NT2/D1 (cell line): ENCODE measurements around the gene KIF6.
"Not testable (repeated sequence)": the region's sequence is repeated elsewhere in the genome, so short reads cannot be mapped to it uniquely, and the experiment has no call there.

Source experiments
- DNase-seq: peaks from one replicate; pipeline ENCODE4 v3.0.0-alpha.2; 2011; ENCODE audit warnings: low read depth, low spot score
- H3K27me3 ChIP-seq: 2 replicates; pipeline ENCODE4 v1.6.0; 2011; ENCODE audit warnings: mild to moderate bottlenecking; ENCODE audit not compliant: insufficient read length, insufficient read depth
- H3K36me3 ChIP-seq: 2 replicates; pipeline ENCODE4 v1.6.1; 2011; ENCODE audit warnings: mild to moderate bottlenecking, low read length, mixed read lengths; ENCODE audit not compliant: insufficient read depth, insufficient read length
- H3K4me1 ChIP-seq: 2 replicates; pipeline ENCODE4 v1.5.1; 2011; ENCODE audit not compliant: insufficient read depth, insufficient read length
- H3K4me3 ChIP-seq: 2 replicates; pipeline ENCODE4 v1.5.1; 2011; ENCODE audit warnings: low read depth; ENCODE audit not compliant: insufficient read length
- H3K9ac ChIP-seq: 2 replicates; pipeline ENCODE4 v1.6.0; 2011; ENCODE audit warnings: low read depth; ENCODE audit not compliant: insufficient read length
- H3K9me3 ChIP-seq: 2 replicates; pipeline ENCODE4 v1.5.1; 2011; ENCODE audit warnings: mild to moderate bottlenecking, low read length; ENCODE audit not compliant: insufficient read depth
- SUZ12 ChIP-seq: IDR thresholded peaks from 2 replicates; pipeline ENCODE4 v1.6.1; 2011; ENCODE audit not compliant: insufficient read length, insufficient read depth; ENCODE audit errors: extremely low read depth
- YY1 ChIP-seq: IDR thresholded peaks from 2 replicates; pipeline ENCODE4 v1.6.1; 2011; ENCODE audit not compliant: insufficient read length, insufficient read depth
- ZNF274 ChIP-seq: IDR thresholded peaks from 2 replicates; pipeline ENCODE4 v1.6.1; 2011; ENCODE audit warnings: mild to moderate bottlenecking, low read depth, low read length

The KIF6 gene

GRCh38 chr6:39688494-39688893 lies 36.7 kb downstream of the KIF6 start:
- no peak overlapping the region for H3K9ac ChIP-seq
- no peak overlapping the region for H3K4me3 ChIP-seq
- no peaks in the 10 kb centered on the region for H3K4me1 ChIP-seq
- TF ChIP-seq ZNF274, result no peak
- no peaks in the 10 kb centered on the region for H3K27me3 ChIP-seq
- H3K9me3 ChIP-seq, result no peaks in the 10 kb centered on the region
- no peaks in the 10 kb centered on the region for H3K36me3 ChIP-seq
- DNase-seq, result no peak

GRCh38 chr6:39686976-39687375 lies 38.2 kb downstream of the KIF6 start:
- H3K4me3 ChIP-seq, result no peak overlapping the region
- H3K36me3 ChIP-seq, result no peaks in the 10 kb centered on the region
- no peaks in the 10 kb centered on the region for H3K27me3 ChIP-seq
- TF ChIP-seq SUZ12, result no peak
- H3K4me1 ChIP-seq, result no peaks in the 10 kb centered on the region
- H3K9me3 ChIP-seq, result no peaks in the 10 kb centered on the region
- DNase-seq, result no peak
- H3K9ac ChIP-seq, result no peak overlapping the region

GRCh38 chr6:39685938-39686337 lies 39.3 kb downstream of the KIF6 start:
- Histone ChIP-seq H3K27me3 (no peaks in the 10 kb centered on the region), H3K9me3 (no peaks in the 10 kb centered on the region), H3K36me3 (no peaks in the 10 kb centered on the region), H3K9ac (no peak overlapping the region), H3K4me1 (no peaks in the 10 kb centered on the region), H3K4me3 (no peak overlapping the region)
- DNase-seq, result no peak
- no peak for TF ChIP-seq ZNF274
- TF ChIP-seq YY1, result no peak
- TF ChIP-seq SUZ12, result no peak

GRCh38 chr6:39685489-39685826 lies 39.8 kb downstream of the KIF6 start:
- H3K4me1 ChIP-seq, result no peaks in the 10 kb centered on the region
- DNase-seq, result no peak
- H3K27me3 ChIP-seq, result no peaks in the 10 kb centered on the region
- H3K9ac ChIP-seq, result no peak overlapping the region
- TF ChIP-seq ZNF274 (no peak), SUZ12 (no peak), YY1 (no peak)
- H3K9me3 ChIP-seq, result no peaks in the 10 kb centered on the region
- no peak overlapping the region for H3K4me3 ChIP-seq
- H3K36me3 ChIP-seq, result no peaks in the 10 kb centered on the region

GRCh38 chr6:39684790-39685488 lies 40.3 kb downstream of the KIF6 start:
- TF ChIP-seq YY1 (no peak), ZNF274 (no peak), SUZ12 (no peak)
- Histone ChIP-seq H3K4me1 (no peaks in the 10 kb centered on the region), H3K36me3 (no peaks in the 10 kb centered on the region), H3K9ac (no peak overlapping the region), H3K27me3 (no peaks in the 10 kb centered on the region), H3K9me3 (no peaks in the 10 kb centered on the region), H3K4me3 (no peak overlapping the region)
- no peak for DNase-seq

- no peaks in the 10 kb centered on the region for H3K27me3 ChIP-seq
- no peak for DNase-seq
- H3K9me3 ChIP-seq, result no peaks in the 10 kb centered on the region
- TF ChIP-seq SUZ12 (no peak), YY1 (no peak), ZNF274 (no peak)
- H3K36me3 ChIP-seq, result no peaks in the 10 kb centered on the region
- no peak overlapping the region for H3K9ac ChIP-seq
- no peak overlapping the region for H3K4me3 ChIP-seq
- H3K4me1 ChIP-seq, result no peaks in the 10 kb centered on the region
Observed at GRCh38 chr6:39681674-39682121, 43.5 kb downstream of the KIF6 start.

GRCh38 chr6:39678914-39679313 lies 46.3 kb downstream of the KIF6 start:
- no peak for TF ChIP-seq SUZ12
- TF ChIP-seq YY1, result no peak
- no peak for TF ChIP-seq ZNF274
- DNase-seq, result no peak

GRCh38 chr6:39677318-39677717 lies 47.9 kb downstream of the KIF6 start:
- H3K27me3 ChIP-seq, DNase-seq, H3K9ac ChIP-seq, H3K36me3 ChIP-seq, H3K4me1 ChIP-seq, H3K4me3 ChIP-seq: not testable (repeated sequence)
- H3K9me3 ChIP-seq, result peaks cover 11% of the 10 kb centered on the region

More at GRCh38 chr6:39678914-39679313, 46.3 kb downstream of the KIF6 start:
- Histone ChIP-seq H3K4me1 (no peaks in the 10 kb centered on the region), H3K27me3 (no peaks in the 10 kb centered on the region), H3K9ac (no peak overlapping the region), H3K4me3 (no peak overlapping the region), H3K9me3 (no peaks in the 10 kb centered on the region), H3K36me3 (no peaks in the 10 kb centered on the region)
